Cardiac muscle cell (in vitro differentiated cells and primary cell): ENCODE results near the gene CEP131. TPM values are rescaled to one million over a fixed set of nuclear protein-coding genes. Genes with fewer than 3 reads are reported as not detected.

Experiments used
- DNase-seq, 2 donors: peaks; one replicate each; pipeline versions ENCODE4 v3.0.0 to v3.0.0-alpha.2; 2010 to 2017; ENCODE audit warnings: low read depth in 1 of 2, low spot score in 1 of 2
- H3K27ac ChIP-seq: fragments of 200-600 bp; sonication (generic); 2 replicates; pipeline ENCODE4 v1.5.1; 2016
- H3K27me3 ChIP-seq: fragments of 200-600 bp; sonication (generic); 2 replicates; pipeline ENCODE4 v1.6.0; 2016; ENCODE audit warnings: control low read depth
- H3K36me3 ChIP-seq: fragments of 200-600 bp; sonication (generic); 2 replicates; pipeline ENCODE4 v1.5.1; 2016; ENCODE audit warnings: control low read depth
- H3K4me1 ChIP-seq: fragments of 200-600 bp; sonication (generic); 2 replicates; pipeline ENCODE4 v1.8.1; 2017; ENCODE audit warnings: low read depth, mild to moderate bottlenecking, mixed run types
- H3K4me3 ChIP-seq: fragments of 200-600 bp; sonication (generic); 2 replicates; pipeline ENCODE4 v1.5.1; 2016; ENCODE audit warnings: mild to moderate bottlenecking
- H3K9me3 ChIP-seq: fragments of 200-600 bp; sonication (generic); 2 replicates; pipeline ENCODE4 v1.5.1; 2017; ENCODE audit warnings: low read depth, mild to moderate bottlenecking, control low read depth
- polyA plus RNA-seq: library from polyadenylated mRNA; unstranded; fragments of >200 nt; fragmentation: Nextera tagmentation; extraction: Ambion mirVana; gene quantifications from 2 replicates; pipeline ENCODE4 v1.2.1, GENCODE V29; 2016
- total RNA-seq: library from RNA; depleted of rRNA; stranded (reverse); fragments of >200 nt; gene quantifications from 2 replicates; pipeline ENCODE4 v1.2.3, GENCODE V29; 2016
- TF ChIP-seq, protein P1 (sequence below): IDR thresholded peaks from 2 replicates; pipeline ENCODE4 v1.5.1; 2012; ENCODE audit warnings: low read depth, mild to moderate bottlenecking, low read length

The CEP131 gene
- total and polyA plus RNA-seq, 2 experiments from 2014 or later: 29.2 to 37.0 TPM

DNA sequence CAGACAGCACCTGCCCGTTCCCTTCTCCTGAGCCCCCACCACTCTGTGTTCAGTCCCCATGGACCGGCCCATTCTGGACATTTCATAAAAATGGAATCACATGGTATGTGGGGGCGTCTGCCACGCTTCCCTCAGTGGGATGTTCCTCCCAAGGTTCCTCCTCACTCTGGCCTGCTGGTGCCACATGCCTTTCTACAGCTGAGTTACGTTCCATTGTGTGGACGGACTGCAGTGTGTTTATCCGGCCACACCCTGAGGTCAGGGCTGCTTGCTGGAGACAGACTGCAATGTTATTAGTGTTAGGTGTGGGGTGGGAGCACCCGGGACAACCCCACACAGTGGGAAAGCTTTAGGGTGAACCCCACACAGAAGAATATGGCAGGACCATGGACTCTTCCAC lies 50.8 kb downstream of the CEP131 start:
- H3K9me3 ChIP-seq: no peaks in the 10 kb centered on the region
- H3K27ac ChIP-seq: no peak overlapping the region
- TF ChIP-seq, protein P1, sequence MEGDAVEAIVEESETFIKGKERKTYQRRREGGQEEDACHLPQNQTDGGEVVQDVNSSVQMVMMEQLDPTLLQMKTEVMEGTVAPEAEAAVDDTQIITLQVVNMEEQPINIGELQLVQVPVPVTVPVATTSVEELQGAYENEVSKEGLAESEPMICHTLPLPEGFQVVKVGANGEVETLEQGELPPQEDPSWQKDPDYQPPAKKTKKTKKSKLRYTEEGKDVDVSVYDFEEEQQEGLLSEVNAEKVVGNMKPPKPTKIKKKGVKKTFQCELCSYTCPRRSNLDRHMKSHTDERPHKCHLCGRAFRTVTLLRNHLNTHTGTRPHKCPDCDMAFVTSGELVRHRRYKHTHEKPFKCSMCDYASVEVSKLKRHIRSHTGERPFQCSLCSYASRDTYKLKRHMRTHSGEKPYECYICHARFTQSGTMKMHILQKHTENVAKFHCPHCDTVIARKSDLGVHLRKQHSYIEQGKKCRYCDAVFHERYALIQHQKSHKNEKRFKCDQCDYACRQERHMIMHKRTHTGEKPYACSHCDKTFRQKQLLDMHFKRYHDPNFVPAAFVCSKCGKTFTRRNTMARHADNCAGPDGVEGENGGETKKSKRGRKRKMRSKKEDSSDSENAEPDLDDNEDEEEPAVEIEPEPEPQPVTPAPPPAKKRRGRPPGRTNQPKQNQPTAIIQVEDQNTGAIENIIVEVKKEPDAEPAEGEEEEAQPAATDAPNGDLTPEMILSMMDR: no peak
- no peak overlapping the region for H3K4me3 ChIP-seq
- no peaks in the 10 kb centered on the region for H3K36me3 ChIP-seq
- no peaks in the 10 kb centered on the region for H3K27me3 ChIP-seq
- DNase-seq: no peak
- no peaks in the 10 kb centered on the region for H3K4me1 ChIP-seq

DNA sequence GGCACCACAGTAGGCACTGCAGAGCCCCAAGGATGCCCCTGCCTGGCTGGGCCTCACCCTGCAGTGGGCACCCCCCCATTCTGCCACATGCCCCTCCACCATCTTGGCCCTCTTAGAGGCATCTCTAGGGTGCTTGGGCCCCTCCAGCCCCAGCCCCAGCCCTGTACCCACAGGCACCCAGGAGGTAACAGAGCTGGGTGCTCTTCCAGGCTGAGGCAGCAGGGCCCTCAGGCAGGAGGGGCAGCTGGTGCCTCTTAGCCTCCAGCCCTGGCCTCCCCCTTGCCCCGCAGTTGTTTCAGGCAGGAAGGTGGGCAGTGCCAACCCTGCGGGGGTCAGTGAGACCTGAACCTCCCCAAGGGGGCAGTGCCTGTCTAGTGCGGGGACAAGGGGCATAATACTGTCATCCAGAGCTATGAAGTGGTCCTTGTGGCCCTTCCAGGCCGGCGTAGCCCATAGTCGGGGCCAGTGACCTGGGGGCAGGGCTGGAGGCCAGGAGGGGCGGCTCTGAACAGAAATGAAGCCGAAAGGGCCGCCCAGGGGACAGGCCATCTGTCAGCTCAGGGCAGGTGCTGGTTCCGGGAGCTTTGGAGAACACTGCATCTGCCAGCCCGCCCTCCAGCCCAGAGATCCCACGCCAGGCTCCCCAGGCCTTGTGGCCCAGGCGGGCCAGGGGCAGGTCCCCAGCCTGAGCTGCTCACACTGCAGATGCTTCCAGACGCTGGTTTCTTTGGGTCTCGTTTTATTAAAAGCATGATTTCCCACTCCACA lies 51.9 kb downstream of the CEP131 start:
- TF ChIP-seq, protein P1: no peak
- Histone ChIP-seq H3K36me3 (no peaks in the 10 kb centered on the region), H3K27me3 (no peaks in the 10 kb centered on the region), H3K4me3 (no peak overlapping the region), H3K27ac (no peak overlapping the region), H3K4me1 (peaks cover 4% of the 10 kb centered on the region), H3K9me3 (no peaks in the 10 kb centered on the region)
- DNase-seq: no peak

DNA sequence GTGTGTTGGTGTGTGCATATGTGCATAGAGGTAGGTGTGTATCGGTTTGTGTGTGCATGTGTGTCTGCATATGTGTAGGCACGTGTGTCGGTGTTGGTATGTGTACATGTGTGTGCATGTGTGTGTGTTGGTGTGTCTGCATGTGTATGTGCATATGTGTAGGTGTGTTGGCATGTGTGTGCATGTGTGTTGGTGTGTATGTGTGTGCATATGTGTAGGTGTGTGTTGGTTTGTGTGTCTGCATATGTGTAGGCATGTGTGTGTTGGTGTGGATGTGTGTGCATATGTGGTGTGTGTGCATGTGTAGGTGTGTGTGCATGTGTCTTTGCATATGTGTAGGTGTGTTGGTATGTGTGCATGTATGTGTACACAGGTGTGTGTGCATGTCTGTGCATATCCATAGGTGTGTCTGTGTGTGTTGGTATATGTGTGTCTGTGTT lies 52.9 kb downstream of the CEP131 start:
- H3K27me3 ChIP-seq: no peaks in the 10 kb centered on the region
- TF ChIP-seq, protein P1: no peak

DNA sequence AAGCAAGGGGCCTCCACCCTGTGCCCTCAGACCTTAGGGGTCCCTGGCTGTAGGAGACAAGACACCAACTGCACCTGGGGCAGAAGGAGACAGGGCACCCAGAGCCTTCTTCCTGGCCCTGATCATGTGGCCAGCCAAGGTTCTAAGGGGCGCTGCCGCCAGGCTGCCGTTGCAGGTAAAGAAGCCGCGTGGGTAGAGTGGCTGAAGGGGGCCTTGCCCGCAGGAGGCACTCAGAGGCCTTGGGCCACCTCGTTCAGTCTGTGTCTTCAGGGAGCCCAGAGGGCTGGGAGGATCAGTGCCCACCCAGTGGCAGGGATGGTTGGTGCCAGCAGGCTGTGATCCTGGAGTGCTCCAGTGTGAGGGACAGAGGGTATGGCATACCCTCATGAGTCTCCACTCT lies 55.1 kb downstream of the CEP131 start:
- H3K27ac ChIP-seq: no peak overlapping the region
- H3K4me1 ChIP-seq: peaks cover 10% of the 10 kb centered on the region
- no peak for DNase-seq
- no peak overlapping the region for H3K4me3 ChIP-seq
- H3K9me3 ChIP-seq: no peaks in the 10 kb centered on the region
- TF ChIP-seq, protein P1: no peak
- no peaks in the 10 kb centered on the region for H3K27me3 ChIP-seq
- H3K36me3 ChIP-seq: no peaks in the 10 kb centered on the region

More for the DNA sequence above, 52.9 kb downstream of the CEP131 start:
- Histone ChIP-seq H3K27ac (no peak overlapping the region), H3K9me3 (no peaks in the 10 kb centered on the region), H3K4me1 (peaks cover 10% of the 10 kb centered on the region), H3K4me3 (no peak overlapping the region), H3K36me3 (no peaks in the 10 kb centered on the region)
- no peak for DNase-seq

DNA sequence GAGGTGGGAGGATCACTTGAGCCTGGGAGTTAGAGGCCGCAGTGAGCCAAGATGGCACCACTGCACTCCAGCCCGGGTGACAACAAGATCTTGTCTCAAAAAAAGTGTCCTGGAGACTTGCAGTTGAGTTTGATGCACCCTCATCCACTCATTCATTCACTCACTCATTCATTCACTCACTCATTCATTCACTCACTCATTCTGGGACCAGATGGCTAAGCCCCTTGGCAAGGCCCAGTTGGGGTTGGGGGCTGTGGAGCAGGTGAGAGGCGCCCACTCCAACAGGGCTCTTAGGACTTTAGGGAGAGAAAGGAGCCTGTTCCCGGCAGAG lies 55.6 kb downstream of the CEP131 start:
- Histone ChIP-seq H3K9me3 (no peaks in the 10 kb centered on the region), H3K4me3 (no peak overlapping the region), H3K36me3 (no peaks in the 10 kb centered on the region), H3K4me1 (peaks cover 10% of the 10 kb centered on the region), H3K27me3 (no peaks in the 10 kb centered on the region), H3K27ac (no peak overlapping the region)
- DNase-seq: no peak
- TF ChIP-seq, protein P1: no peak
